Lower lobe of right lung (tissue), 2 donors: ENCODE data around the gene AMIGO3. TPM values are rescaled to one million over a fixed set of nuclear protein-coding genes. Genes with fewer than 3 reads are reported as not detected.

Experiments
- ATAC-seq, 2 donors: fragments of 200-7000 bp; cut with Tn5 transposase; one replicate each; pipeline ENCODE4 v1.9.1; 2020 to 2022; ENCODE audit warnings: mild to moderate bottlenecking in 2 of 2, moderate library complexity in 2 of 2
- DNase-seq: peaks from one replicate; pipeline ENCODE4 v3.0.0-alpha.2; 2020
- H3K27ac ChIP-seq: fragments of 200-600 bp; one replicate; pipeline ENCODE4 v1.8.0; 2022
- H3K27me3 ChIP-seq: fragments of 200-600 bp; one replicate; pipeline ENCODE4 v1.8.0; 2022; ENCODE audit warnings: low read depth
- H3K36me3 ChIP-seq: fragments of 200-600 bp; one replicate; pipeline ENCODE4 v1.8.0; 2022; ENCODE audit warnings: mild to moderate bottlenecking
- H3K4me1 ChIP-seq: fragments of 200-600 bp; one replicate; pipeline ENCODE4 v1.8.0; 2022
- H3K4me3 ChIP-seq: fragments of 200-600 bp; one replicate; pipeline ENCODE4 v1.8.0; 2022; ENCODE audit warnings: mild to moderate bottlenecking
- H3K9me3 ChIP-seq: fragments of 200-600 bp; one replicate; pipeline ENCODE4 v1.8.0; 2022
- intact Hi-C: fragments of 100-400 bp; cut with DNase I; formaldehyde crosslinking; loops from one replicate; pipeline ENCODE4 v1.11.0; 2022
- total RNA-seq: library from RNA; stranded (reverse); fragmentation: NEBNext Ultra II Directional; extraction: Animal tissue kit (Norgen Biotek cat#: 25700); gene quantifications from one replicate; pipeline ENCODE4 v1.2.1, GENCODE V29; 2021
- TF ChIP-seq, protein P1 (sequence below): fragments of 200-600 bp; IDR thresholded peaks from one replicate; pipeline ENCODE4 v1.8.0; 2022; ENCODE audit warnings: antibody characterized with exemption, mild to moderate bottlenecking
- donor health status: DM: no; HTN: yes; CAD: no; lungs with severe emphysema.

Gene AMIGO3
- total RNA-seq, 1 donor from 2014 or later: not detected

DNA sequence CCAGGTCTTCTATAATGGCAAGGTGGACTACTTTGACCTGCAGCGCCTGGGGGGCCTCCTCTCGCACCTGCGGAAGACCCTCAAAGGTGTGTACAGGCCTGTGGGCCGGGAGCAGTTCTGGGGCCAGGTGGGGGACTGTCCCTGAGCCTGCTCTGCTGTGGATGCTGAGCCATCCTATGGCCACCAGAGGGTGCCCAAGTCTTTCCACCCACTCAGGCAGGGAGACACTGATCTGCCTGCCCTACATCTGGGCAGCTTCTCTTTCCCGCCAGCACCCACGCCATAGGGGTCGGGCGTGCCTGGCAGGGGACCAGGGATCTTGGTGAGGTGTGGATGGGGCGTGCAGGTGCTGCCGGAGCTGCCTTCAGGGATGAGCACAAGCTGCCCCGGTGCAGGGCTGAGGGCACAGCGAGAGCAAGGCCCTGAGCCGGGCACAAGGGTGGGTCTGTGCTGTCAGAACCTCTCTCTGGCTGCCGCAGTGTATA is 16.0 kb downstream of the AMIGO3 start:
- TF ChIP-seq, protein P1, sequence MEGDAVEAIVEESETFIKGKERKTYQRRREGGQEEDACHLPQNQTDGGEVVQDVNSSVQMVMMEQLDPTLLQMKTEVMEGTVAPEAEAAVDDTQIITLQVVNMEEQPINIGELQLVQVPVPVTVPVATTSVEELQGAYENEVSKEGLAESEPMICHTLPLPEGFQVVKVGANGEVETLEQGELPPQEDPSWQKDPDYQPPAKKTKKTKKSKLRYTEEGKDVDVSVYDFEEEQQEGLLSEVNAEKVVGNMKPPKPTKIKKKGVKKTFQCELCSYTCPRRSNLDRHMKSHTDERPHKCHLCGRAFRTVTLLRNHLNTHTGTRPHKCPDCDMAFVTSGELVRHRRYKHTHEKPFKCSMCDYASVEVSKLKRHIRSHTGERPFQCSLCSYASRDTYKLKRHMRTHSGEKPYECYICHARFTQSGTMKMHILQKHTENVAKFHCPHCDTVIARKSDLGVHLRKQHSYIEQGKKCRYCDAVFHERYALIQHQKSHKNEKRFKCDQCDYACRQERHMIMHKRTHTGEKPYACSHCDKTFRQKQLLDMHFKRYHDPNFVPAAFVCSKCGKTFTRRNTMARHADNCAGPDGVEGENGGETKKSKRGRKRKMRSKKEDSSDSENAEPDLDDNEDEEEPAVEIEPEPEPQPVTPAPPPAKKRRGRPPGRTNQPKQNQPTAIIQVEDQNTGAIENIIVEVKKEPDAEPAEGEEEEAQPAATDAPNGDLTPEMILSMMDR: peak; percentile 80
- H3K9me3 ChIP-seq: no peaks in the 10 kb centered on the region
- no peaks in the 10 kb centered on the region for H3K27me3 ChIP-seq
- H3K4me1 ChIP-seq: peaks cover 8% of the 10 kb centered on the region
- peaks cover 79% of the 10 kb centered on the region for H3K36me3 ChIP-seq
- DNase-seq (peak; percentile 63), ATAC-seq (peak; percentile 76 to 82)
- no peak overlapping the region for H3K27ac ChIP-seq
- H3K4me3 ChIP-seq: no peak overlapping the region
- intact Hi-C loops: no loop called here

DNA sequence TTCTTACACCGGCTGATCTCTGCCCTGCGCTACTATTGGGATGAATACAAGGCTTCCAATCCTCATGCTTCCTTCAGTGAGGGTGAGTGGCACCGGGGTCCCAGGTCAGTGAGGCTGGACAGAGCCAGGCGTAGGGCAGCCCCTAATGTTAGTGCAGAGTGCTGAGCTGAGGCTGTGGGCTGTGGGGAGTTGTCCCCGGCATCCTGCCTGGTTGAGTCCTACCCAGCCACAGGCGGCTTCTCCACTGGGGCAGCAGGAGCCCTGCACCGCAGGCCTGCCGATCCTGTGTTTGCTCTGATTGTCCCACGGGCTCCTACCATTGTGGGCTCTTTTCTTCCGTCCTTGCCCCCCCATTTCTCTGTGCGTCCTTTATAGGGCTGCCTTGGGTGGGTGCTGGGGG is 16.8 kb downstream of the AMIGO3 start:
- DNase-seq (no peak), ATAC-seq (no peak)
- H3K4me1 ChIP-seq: peaks cover 8% of the 10 kb centered on the region
- intact Hi-C loops: no loop called here
- no peak overlapping the region for H3K27ac ChIP-seq
- TF ChIP-seq, protein P1: no peak
- no peaks in the 10 kb centered on the region for H3K9me3 ChIP-seq
- no peak overlapping the region for H3K4me3 ChIP-seq
- H3K27me3 ChIP-seq: no peaks in the 10 kb centered on the region
- peaks cover 87% of the 10 kb centered on the region for H3K36me3 ChIP-seq

DNA sequence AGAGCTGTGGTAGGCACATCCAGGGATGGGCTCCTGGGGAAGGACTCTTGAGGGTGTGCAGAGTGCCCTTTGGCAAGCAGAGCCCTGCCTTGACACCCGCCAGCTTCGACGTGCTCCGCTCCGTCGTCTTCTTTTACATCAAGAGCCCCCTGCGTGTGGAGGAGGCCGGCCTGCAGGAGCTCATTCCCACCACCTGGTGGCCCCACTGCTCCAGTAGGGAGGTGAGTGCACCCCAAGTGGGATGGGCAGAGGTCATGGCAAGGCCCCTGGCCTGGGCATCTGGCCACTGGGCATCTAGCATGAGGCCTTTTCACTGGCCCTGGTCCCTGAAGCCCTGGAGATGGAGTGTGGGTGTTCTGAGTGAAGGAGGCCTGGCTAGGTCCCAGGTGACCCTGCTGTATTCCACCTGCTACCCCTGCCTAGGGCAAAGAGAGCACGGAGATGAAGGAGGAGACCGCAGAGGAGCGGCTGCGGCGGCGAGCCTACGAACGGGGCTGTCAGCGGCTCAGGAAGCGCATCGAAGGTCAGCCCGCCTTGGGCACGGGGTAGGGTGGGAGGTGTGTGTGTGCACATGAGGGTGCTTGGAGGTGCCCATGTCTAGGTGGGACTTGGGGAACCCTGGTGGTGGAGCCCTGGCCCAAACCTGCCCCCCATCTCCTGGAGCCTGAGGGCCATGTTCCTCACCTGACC is 18.0 kb downstream of the AMIGO3 start:
- intact Hi-C loops: no loop called here
- TF ChIP-seq, protein P1: peak; percentile 34
- H3K36me3 ChIP-seq: peaks cover 89% of the 10 kb centered on the region
- no peaks in the 10 kb centered on the region for H3K9me3 ChIP-seq
- ATAC-seq: no peak
- DNase-seq: no peak
- H3K27ac ChIP-seq: no peak overlapping the region
- H3K4me3 ChIP-seq: no peak overlapping the region
- peaks cover 8% of the 10 kb centered on the region for H3K4me1 ChIP-seq
- no peaks in the 10 kb centered on the region for H3K27me3 ChIP-seq

DNA sequence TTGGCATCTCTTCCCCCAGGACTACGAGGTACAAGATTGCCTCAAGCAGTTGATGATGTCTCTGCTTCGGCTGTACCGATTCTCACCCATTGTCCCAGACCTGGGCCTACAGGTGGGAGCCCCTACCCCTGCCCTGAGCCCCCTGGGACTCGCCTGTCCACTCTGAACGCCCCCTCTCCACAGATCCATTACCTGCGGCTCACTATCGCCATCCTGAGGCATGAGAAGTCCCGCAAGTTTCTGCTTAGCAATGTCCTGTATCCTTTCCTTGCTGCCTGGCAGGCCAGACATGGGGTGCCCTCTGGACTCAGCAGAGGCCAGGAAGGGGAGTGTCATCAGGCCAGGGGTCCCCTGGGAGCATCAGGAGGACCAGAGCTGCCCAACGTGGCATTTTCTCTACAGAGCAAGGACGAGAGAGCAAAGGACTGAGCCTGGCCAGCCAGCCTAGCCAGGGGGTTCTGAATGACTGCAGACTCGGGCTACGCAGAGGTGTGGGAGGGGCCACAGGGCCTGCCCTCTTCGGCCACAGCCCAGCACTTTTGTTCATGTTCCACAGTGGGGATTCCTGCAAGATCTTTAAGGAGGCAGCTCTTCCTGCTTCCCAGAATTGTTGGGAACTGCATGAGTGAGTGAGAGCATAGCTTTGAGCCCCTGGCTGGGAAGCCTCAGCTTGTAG is 18.9 kb downstream of the AMIGO3 start:
- no peaks in the 10 kb centered on the region for H3K27me3 ChIP-seq
- no peak for DNase-seq
- TF ChIP-seq, protein P1: no peak
- no peak overlapping the region for H3K27ac ChIP-seq
- no peak overlapping the region for H3K4me3 ChIP-seq
- intact Hi-C loops: no loop called here
- peaks cover 79% of the 10 kb centered on the region for H3K36me3 ChIP-seq
- ATAC-seq: no peak
- peaks cover 8% of the 10 kb centered on the region for H3K4me1 ChIP-seq
- H3K9me3 ChIP-seq: no peaks in the 10 kb centered on the region

DNA sequence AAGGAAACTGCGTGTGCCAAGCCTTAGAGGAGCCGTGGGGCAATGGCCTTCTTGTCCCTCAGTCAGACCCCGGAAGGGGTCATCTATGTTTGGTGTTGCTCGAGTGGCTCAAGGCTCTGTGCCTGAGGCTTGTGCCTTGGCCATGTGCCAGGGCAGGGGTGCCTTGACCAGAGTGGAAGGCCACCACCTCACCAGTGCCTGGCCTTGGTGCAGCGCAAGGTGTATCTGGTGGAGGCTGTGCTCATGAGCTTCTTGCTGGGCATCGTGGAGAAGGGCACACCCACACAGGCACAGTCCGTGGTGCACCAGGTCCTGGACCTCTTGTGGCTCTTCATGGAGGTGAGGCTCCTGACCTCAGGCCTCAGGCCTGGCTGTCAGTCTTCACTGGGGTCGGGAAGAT is 19.5 kb downstream of the AMIGO3 start:
- no peaks in the 10 kb centered on the region for H3K27me3 ChIP-seq
- H3K27ac ChIP-seq: no peak overlapping the region
- intact Hi-C loops: no loop called here
- H3K4me1 ChIP-seq: peaks cover 8% of the 10 kb centered on the region
- no peaks in the 10 kb centered on the region for H3K9me3 ChIP-seq
- H3K36me3 ChIP-seq: peaks cover 74% of the 10 kb centered on the region
- ATAC-seq (no peak), DNase-seq (no peak)
- H3K4me3 ChIP-seq: no peak overlapping the region
- TF ChIP-seq, protein P1: no peak
